Esophagus mucosa (tissue), 1 donor: ENCODE measurements around the gene ASB3. TPM values are rescaled to one million over a fixed set of nuclear protein-coding genes. Genes with fewer than 3 reads are reported as not detected.
"Not testable (repeated sequence)": the region's sequence is repeated elsewhere in the genome, so short reads cannot be mapped to it uniquely, and the experiment has no call there.

Source experiments
- ATAC-seq: fragments of 200-7000 bp; cut with Tn5 transposase; one replicate; pipeline ENCODE4 v1.9.1; 2020
- total RNA-seq: library from RNA; stranded (reverse); gene quantifications from one replicate; pipeline ENCODE4 v1.2.4, GENCODE V29; 2023
- donor health status: DM: yes; HTN: yes; CAD: no.

Gene ASB3
- total RNA-seq, 1 donor from 2014 or later = 9.2 TPM

GRCh38 chr2:53785366-53785765, 1.4 kb downstream of the ASB3 start:
- ATAC-seq = no peak

- ATAC-seq = no peak
Measured at GRCh38 chr2:53784436-53784835, 2.3 kb downstream of the ASB3 start.

- no peak for ATAC-seq
Measured at GRCh38 chr2:53782676-53783075, 4.1 kb downstream of the ASB3 start.

GRCh38 chr2:53780056-53780455, 6.7 kb downstream of the ASB3 start:
- ATAC-seq = no peak

- no peak for ATAC-seq
Measured at GRCh38 chr2:53778536-53779162, 8.1 kb downstream of the ASB3 start.

GRCh38 chr2:53777134-53777533, 9.6 kb downstream of the ASB3 start:
- no peak for ATAC-seq

GRCh38 chr2:53770264-53770663, 16.5 kb downstream of the ASB3 start:
- ATAC-seq = no peak

GRCh38 chr2:53769318-53769945, 17.3 kb downstream of the ASB3 start:
- ATAC-seq = no peak

- no peak for ATAC-seq
Measured at GRCh38 chr2:53768242-53768542, 18.6 kb downstream of the ASB3 start.

GRCh38 chr2:53767405-53768241, 19.1 kb downstream of the ASB3 start, which contains the start of gene CHAC2:
Gene CHAC2, plus strand, starts transcription at chr2:53767804. Its CDS starts 83 bp downstream, at chr2:53767887.
- peak; percentile 90 for ATAC-seq

- ATAC-seq = no peak
Measured at GRCh38 chr2:53765767-53766166, 21.0 kb downstream of the ASB3 start.

GRCh38 chr2:53757206-53757605, 29.5 kb downstream of the ASB3 start:
- ATAC-seq = not testable (repeated sequence)

GRCh38 chr2:53756644-53757043, 30.1 kb downstream of the ASB3 start:
- no peak for ATAC-seq

- peak; percentile 61 for ATAC-seq
Measured at GRCh38 chr2:53755121-53755520, 31.6 kb downstream of the ASB3 start.

- ATAC-seq = no peak
Measured at GRCh38 chr2:53753041-53753440, 33.7 kb downstream of the ASB3 start.

GRCh38 chr2:53752385-53752784, 34.4 kb downstream of the ASB3 start:
- no peak for ATAC-seq

- no peak for ATAC-seq
Measured at GRCh38 chr2:53751728-53752127, 35.0 kb downstream of the ASB3 start.

GRCh38 chr2:53750041-53750768, 36.5 kb downstream of the ASB3 start:
- ATAC-seq = no peak

GRCh38 chr2:53744395-53745065, 42.2 kb downstream of the ASB3 start:
- ATAC-seq = no peak

- no peak for ATAC-seq
Measured at GRCh38 chr2:53740170-53740569, 46.6 kb downstream of the ASB3 start.

GRCh38 chr2:53739032-53739431, 47.7 kb downstream of the ASB3 start:
- no peak for ATAC-seq

GRCh38 chr2:53737091-53737490, 49.7 kb downstream of the ASB3 start:
- ATAC-seq = no peak
